GM12878 (cell line): ENCODE data around the gene KRT7. TPM values are rescaled to one million over a fixed set of nuclear protein-coding genes. Genes with fewer than 3 reads are reported as not detected.

ENCODE experiments used
- ATAC-seq: fragments of 200-7000 bp; cut with Tn5 transposase; 3 replicates; pipeline ENCODE4 v1.9.1; 2020; ENCODE audit warnings: mild to moderate bottlenecking, moderate library complexity
- BruUV-seq: library from RNA; stranded (reverse); fragments of 400-500 nt; replicated peaks from 2 replicates; lab custom pipeline; 2021; lab: Mats Ljungman, UMichigan
- CTCF ChIA-PET: fragments of 300-600 bp; sonication (Branson Sonifier 250); formaldehyde crosslinking; extraction: SDS; loops from one replicate; lab custom pipeline; 2021; ENCODE audit warnings: inconsistent platforms; lab: Yijun Ruan, JAX
- POLR2A ChIA-PET: fragments of 350-600 bp; formaldehyde crosslinking; extraction: SDS; loops from one replicate; lab custom pipeline; 2021; ENCODE audit warnings: inconsistent platforms; lab: Charles Lee
- RAD21 ChIA-PET: fragments of 300-600 bp; sonication (Branson Sonifier 250); formaldehyde crosslinking; loops from one replicate; lab custom pipeline; 2023; ENCODE audit warnings: antibody characterized with exemption; ENCODE audit not compliant: unreplicated experiment; lab: Charles Lee
- SMC1A ChIA-PET: fragments of 300-600 bp; sonication (Branson Sonifier 250); formaldehyde crosslinking; loops from one replicate; lab custom pipeline; 2023; ENCODE audit not compliant: unreplicated experiment, uncharacterized antibody; lab: Charles Lee
- DNase-seq: peaks from one replicate; pipeline ENCODE4 v3.0.0-alpha.2; 2011; ENCODE audit warnings: low read depth, low spot score
- FAIRE-seq: peaks from 3 replicates; lab custom pipeline; 2011; peaks lifted over from hg19 to GRCh38; lab: Jason Lieb, UNC
- H2AFZ ChIP-seq: 2 replicates; pipeline ENCODE4 v1.6.0; 2011; ENCODE audit warnings: low read depth, low read length, control low read depth; ENCODE audit not compliant: control insufficient read depth
- H3K27ac ChIP-seq: 2 replicates; pipeline ENCODE4 v1.5.1; 2011; ENCODE audit warnings: control low read depth; ENCODE audit not compliant: control insufficient read depth, insufficient read depth
- H3K27me3 ChIP-seq, 2 experiments: replicated peaks in 1 of 2; 2 replicates each; pipeline versions ENCODE4 v1.6.0 to v1.6.1; 2011; ENCODE audit warnings: low read length in 1 of 2; ENCODE audit not compliant: control insufficient read depth in 2 of 2, insufficient read depth in 2 of 2
- H3K36me3 ChIP-seq, 2 experiments: 2 replicates each; pipeline ENCODE4 v1.5.1; 2011; ENCODE audit warnings: low read length in 1 of 2; ENCODE audit not compliant: control insufficient read depth in 2 of 2, insufficient read depth in 2 of 2
- H3K4me1 ChIP-seq: 2 replicates; pipeline ENCODE4 v1.6.1; 2011; ENCODE audit warnings: mild to moderate bottlenecking, low read length, moderate library complexity, mixed read lengths; ENCODE audit not compliant: control insufficient read depth, insufficient read depth
- H3K4me2 ChIP-seq: 2 replicates; pipeline ENCODE4 v1.6.0; 2011; ENCODE audit warnings: control low read depth; ENCODE audit not compliant: control insufficient read depth, insufficient read depth
- H3K4me3 ChIP-seq: fragments of 200-600 bp; sonication (generic); 2 replicates; pipeline ENCODE4 v1.5.1; 2016
- H3K79me2 ChIP-seq: 2 replicates; pipeline ENCODE4 v1.6.0; 2011; ENCODE audit warnings: low read length; ENCODE audit not compliant: control insufficient read depth, insufficient read depth
- H3K9ac ChIP-seq: 2 replicates; pipeline ENCODE4 v1.8.0; 2011; ENCODE audit warnings: low read length, control low read depth, mixed read lengths; ENCODE audit not compliant: control insufficient read depth, insufficient read depth
- H3K9me3 ChIP-seq: replicated peaks from 3 replicates; pipeline ENCODE4 v1.5.1; 2011; ENCODE audit warnings: mild to moderate bottlenecking, low read length; ENCODE audit not compliant: control insufficient read depth, insufficient read depth
- H4K20me1 ChIP-seq: 2 replicates; pipeline ENCODE4 v1.6.0; 2011; ENCODE audit not compliant: control insufficient read depth, insufficient read depth
- CEBPZ ChIP-seq: fragments of 150-350 bp; IDR thresholded peaks from 2 replicates; pipeline ENCODE4 v1.6.1; 2016; ENCODE audit warnings: low read depth, low read length
- HDGF ChIP-seq: fragments of 450-650 bp; IDR thresholded peaks from 2 replicates; pipeline ENCODE4 v1.6.1; 2016; ENCODE audit warnings: antibody characterized with exemption
- HSF1 ChIP-seq: fragments of 150-350 bp; IDR thresholded peaks from 2 replicates; pipeline ENCODE4 v1.6.1; 2014; ENCODE audit warnings: mild to moderate bottlenecking, low read depth, low read length
- MAX ChIP-seq: IDR thresholded peaks from 2 replicates; pipeline ENCODE4 v1.6.1; 2012; ENCODE audit warnings: low read depth, low read length, improper control_type of control experiment
- MYC ChIP-seq: IDR thresholded peaks from 2 replicates; pipeline ENCODE4 v1.6.1; 2011; ENCODE audit warnings: mild to moderate bottlenecking, low read length, moderate library complexity, inconsistent platforms; ENCODE audit not compliant: insufficient read depth, insufficient replicate concordance, insufficient read length, severe bottlenecking
- NFYA ChIP-seq: IDR thresholded peaks from 2 replicates; pipeline ENCODE4 v1.6.1; 2011; ENCODE audit warnings: low read depth, mild to moderate bottlenecking, low read length, improper control_type of control experiment, borderline replicate concordance
- NR2C1 ChIP-seq: fragments of 450-650 bp; IDR thresholded peaks from 2 replicates; pipeline ENCODE4 v1.6.1; 2017; ENCODE audit warnings: antibody characterized with exemption, mild to moderate bottlenecking, moderate library complexity
- SP1 ChIP-seq: IDR thresholded peaks from one replicate; pipeline ENCODE4 v1.6.1; 2011; ENCODE audit warnings: low read depth, low read length
- TARDBP ChIP-seq: IDR thresholded peaks from 2 replicates; pipeline ENCODE4 v1.6.1; 2016; ENCODE audit warnings: borderline replicate concordance
- TCF7 ChIP-seq: IDR thresholded peaks from 2 replicates; pipeline ENCODE4 v1.6.1; 2014; ENCODE audit warnings: antibody characterized with exemption, borderline replicate concordance
- ZBTB11 ChIP-seq: fragments of 450-650 bp; formaldehyde crosslinking; IDR thresholded peaks from 2 replicates; pipeline ENCODE4 v1.5.0; 2022; ENCODE audit warnings: mild to moderate bottlenecking, missing genetic modification characterization
- ZNF217 ChIP-seq: fragments of 450-650 bp; IDR thresholded peaks from 2 replicates; pipeline ENCODE4 v1.6.1; 2017; ENCODE audit warnings: antibody characterized with exemption, mild to moderate bottlenecking
- WGBS: methylation state at CpG from one replicate; pipeline ENCODE4 v1.1.6; 2016; ENCODE audit warnings: low lambda C conversion rate; ENCODE audit not compliant: insufficient replicate concordance, insufficient coverage; ENCODE audit errors: missing lambda C conversion rate; 5-methylcytosine and 5-hydroxymethylcytosine counted together
- in situ Hi-C: fragments of 300-500 bp; cut with MboI; formaldehyde crosslinking; loops from 9 replicates; pipeline ENCODE4 v1.14.3; 2018; ENCODE audit warnings: mixed read lengths
- intact Hi-C: fragments of 100-400 bp; cut with micrococcal nuclease; formaldehyde crosslinking; loops from one replicate; pipeline ENCODE4 v1.14.2; 2022; ENCODE audit not compliant: unreplicated experiment
- polyA plus RNA-seq, 11 experiments: library from polyadenylated mRNA; depleted of rRNA in 4 of 11; unstranded in 6 of 11; stranded (reverse) in 5 of 11; fragments of >200 nt; fragmentation: Nextera tagmentation in 4 of 11; fragmentation: Illumina TruSeq in 1 of 11; extraction: Ambion mirVana in 4 of 11; extraction: Trizol in 1 of 11; gene quantifications; 1 replicate in 1 of 11; 2 replicates in 10 of 11; pipeline versions ENCODE4 v1.2.1 to v1.2.3, GENCODE V29; 2011 to 2016; ENCODE audit warnings: inconsistent platforms in 2 of 11, missing spikeins in 2 of 11, low read depth in 1 of 11
- total RNA-seq, 4 experiments: library from RNA; depleted of rRNA in 3 of 4; stranded (reverse); fragments of >200 nt in 3 of 4; fragmentation: Illumina TruSeq in 1 of 4; extraction: Trizol in 1 of 4; gene quantifications; 2 replicates each; pipeline versions ENCODE4 v1.2.1 to v1.2.3, GENCODE V29; 2013 to 2021

Gene KRT7
- total and polyA plus RNA-seq, 10 of the 15 experiments (the other 5 are each of a cell fraction or from before 2014, with no cell fraction given) = 0.90 to 18.7 (median 4.8) TPM

GRCh38 chr12:52258335-52258901 lies 25.4 kb downstream of the KRT7 start (continued):
- TF ChIP-seq HSF1 = no peak
- TF ChIP-seq TARDBP = no peak

- CTCF ChIA-PET = interaction anchor here (1.1 to 1.3 kb wide), 2 partner anchors 20 to 38 kb away, joined by 3 to 7 read pairs; no protein-coding TSS in a partner anchor
- SMC1A ChIA-PET = no interaction called here
- no TSS peak for BruUV-seq
- no peak overlapping the region for H3K4me2 ChIP-seq
- no peak for FAIRE-seq
- POLR2A ChIA-PET = no interaction called here
- DNase-seq = no peak
- RAD21 ChIA-PET = no interaction called here
- intact Hi-C loops = no loop called here
- H3K9ac ChIP-seq = no peak overlapping the region
- no peaks in the 10 kb centered on the region for H3K36me3 ChIP-seq
- no peak overlapping the region for H2AFZ ChIP-seq
- H3K27me3 ChIP-seq = peaks cover 1 to 6% of the 10 kb centered on the region in 2 experiments; a peak in 2 of 4 replicates
- H3K79me2 ChIP-seq = no peaks in the 10 kb centered on the region
- WGBS = 8% methylated on average over 6 of the region's 6 CpGs
- ATAC-seq = no peak
- no peaks in the 10 kb centered on the region for H3K4me1 ChIP-seq
- no peak overlapping the region for H3K27ac ChIP-seq
- no peaks in the 10 kb centered on the region for H4K20me1 ChIP-seq
- H3K4me3 ChIP-seq = no peak overlapping the region
- in situ Hi-C loops = no loop called here
- H3K9me3 ChIP-seq = no peaks in the 10 kb centered on the region; the same call in 2 of the 3 replicates
- TF ChIP-seq SP1 (no peak), NFYA (no peak), ZNF217 (no peak), MYC (no peak), CEBPZ (no peak), NR2C1 (no peak), MAX (no peak), ZBTB11 (CRISPR knock-in tag) (no peak), TCF7 (no peak), HDGF (no peak)
These were observed 26.7 kb downstream of the KRT7 start for GRCh38 chr12:52259657-52260243.
